ENCODE data around the gene EPHB2. TPM values are rescaled to one million over a fixed set of nuclear protein-coding genes. Genes with fewer than 3 reads are reported as not detected.

Gene EPHB2
- total and polyA plus RNA-seq, 9 donors, result 10.7 to 31.7 (median 20.4) TPM

- Histone ChIP-seq H3K9me3 (replicated peaks; ENCODE audit: control insufficient read depth, low read depth, low read length) (no peaks in the 10 kb centered on the region), H3K4me1 (ENCODE audit: control insufficient read depth, insufficient read depth, low read length) (no peaks in the 10 kb centered on the region), H3K4me3 (ENCODE audit: low read length) (no peak overlapping the region), H3K27me3 (ENCODE audit: control insufficient read depth, insufficient read depth, low read length) (peaks cover 37% of the 10 kb centered on the region), H3K36me3 (ENCODE audit: control insufficient read depth, insufficient read depth, low read length) (no peaks in the 10 kb centered on the region), H3K27ac (ENCODE audit: low read length) (no peak overlapping the region)
- peak; percentile 53 for DNase-seq
- WGBS (ENCODE audit: insufficient coverage), result no CpG with 5 or more reads among the region's 5 CpGs
Measured at GRCh38 chr1:22949822-22950331, 239.2 kb downstream of the EPHB2 start.

GRCh38 chr1:22951796-22952195, 241.2 kb downstream of the EPHB2 start:
- Histone ChIP-seq H3K4me3 (ENCODE audit: low read length) (no peak overlapping the region), H3K4me1 (ENCODE audit: control insufficient read depth, insufficient read depth, low read length) (no peaks in the 10 kb centered on the region), H3K27me3 (ENCODE audit: control insufficient read depth, insufficient read depth, low read length) (peaks cover 47% of the 10 kb centered on the region), H3K36me3 (ENCODE audit: control insufficient read depth, insufficient read depth, low read length) (no peaks in the 10 kb centered on the region), H3K9me3 (replicated peaks; ENCODE audit: control insufficient read depth, low read depth, low read length) (no peaks in the 10 kb centered on the region), H3K27ac (ENCODE audit: low read length) (no peak overlapping the region)
- WGBS (ENCODE audit: insufficient coverage), result no CpG with 5 or more reads among the region's 3 CpGs
- no peak for DNase-seq

GRCh38 chr1:22952694-22953056, 242.0 kb downstream of the EPHB2 start:
- no peak for DNase-seq
- Histone ChIP-seq H3K27me3 (ENCODE audit: control insufficient read depth, insufficient read depth, low read length) (peaks cover 47% of the 10 kb centered on the region), H3K9me3 (replicated peaks; ENCODE audit: control insufficient read depth, low read depth, low read length) (no peaks in the 10 kb centered on the region), H3K27ac (ENCODE audit: low read length) (no peak overlapping the region), H3K36me3 (ENCODE audit: control insufficient read depth, insufficient read depth, low read length) (no peaks in the 10 kb centered on the region), H3K4me1 (ENCODE audit: control insufficient read depth, insufficient read depth, low read length) (no peaks in the 10 kb centered on the region), H3K4me3 (ENCODE audit: low read length) (no peak overlapping the region)
- WGBS (ENCODE audit: insufficient coverage), result 40% methylated on average over 1 of the region's 5 CpGs

GRCh38 chr1:22953057-22953739, 242.6 kb downstream of the EPHB2 start:
- Histone ChIP-seq H3K4me1 (ENCODE audit: control insufficient read depth, insufficient read depth, low read length) (no peaks in the 10 kb centered on the region), H3K27me3 (ENCODE audit: control insufficient read depth, insufficient read depth, low read length) (peaks cover 50% of the 10 kb centered on the region), H3K9me3 (replicated peaks; ENCODE audit: control insufficient read depth, low read depth, low read length) (no peaks in the 10 kb centered on the region), H3K36me3 (ENCODE audit: control insufficient read depth, insufficient read depth, low read length) (no peaks in the 10 kb centered on the region), H3K4me3 (ENCODE audit: low read length) (no peak overlapping the region), H3K27ac (ENCODE audit: low read length) (no peak overlapping the region)
- WGBS (ENCODE audit: insufficient coverage), result 6% methylated on average over 92 of the region's 92 CpGs
- no peak for DNase-seq

DNA sequence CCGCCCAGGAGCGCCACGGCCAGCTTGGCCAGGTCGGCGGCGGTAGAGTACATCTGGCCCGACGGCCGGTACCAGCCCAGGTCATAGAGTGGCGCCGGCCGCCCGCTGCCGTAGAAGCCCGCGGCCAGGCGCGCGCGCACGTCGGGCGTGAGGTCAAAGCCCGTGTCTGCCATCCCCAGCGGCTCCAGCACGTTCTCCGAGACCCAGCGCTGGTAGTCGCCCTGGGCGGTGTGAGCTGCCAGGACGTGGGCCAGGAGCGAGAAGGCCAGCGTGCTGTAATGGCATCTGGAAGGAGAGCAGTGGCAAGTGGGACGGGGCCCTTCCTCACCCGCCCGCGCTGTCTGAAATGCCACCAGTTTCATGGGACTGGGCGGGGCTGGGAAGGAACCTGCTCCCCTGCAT, 243.1 kb downstream of the EPHB2 start:
- no peak overlapping the region for H3K4me3 ChIP-seq (ENCODE audit: low read length)
- WGBS (ENCODE audit: insufficient coverage), result 12% methylated on average over 38 of the region's 38 CpGs
- no peak overlapping the region for H3K27ac ChIP-seq (ENCODE audit: low read length)
- DNase-seq, result no peak
- no peaks in the 10 kb centered on the region for H3K9me3 ChIP-seq (replicated peaks; ENCODE audit: control insufficient read depth, low read depth, low read length)
- no peaks in the 10 kb centered on the region for H3K4me1 ChIP-seq (ENCODE audit: control insufficient read depth, insufficient read depth, low read length)
- no peaks in the 10 kb centered on the region for H3K36me3 ChIP-seq (ENCODE audit: control insufficient read depth, insufficient read depth, low read length)
- H3K27me3 ChIP-seq (ENCODE audit: control insufficient read depth, insufficient read depth, low read length), result peaks cover 53% of the 10 kb centered on the region

DNA sequence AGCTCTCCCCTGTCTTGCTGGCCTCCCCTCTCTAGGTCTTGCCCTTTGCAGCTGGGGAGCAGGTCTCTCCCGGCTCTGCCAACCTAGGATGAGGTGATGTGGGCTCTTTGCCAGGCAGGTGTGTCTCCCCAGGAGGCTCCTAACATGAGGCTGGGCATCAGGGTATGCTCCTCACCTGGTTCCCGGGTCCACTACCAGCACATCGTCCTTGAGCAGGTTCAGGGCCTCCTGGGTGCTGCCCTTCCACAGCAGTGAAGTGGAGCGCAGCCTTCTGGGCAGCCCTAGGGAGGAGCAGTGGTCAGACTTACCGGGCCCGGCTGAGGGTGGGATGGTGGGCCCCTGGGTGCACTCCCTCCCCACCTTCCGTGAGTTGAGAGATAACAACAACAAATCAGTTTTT, 244.5 kb downstream of the EPHB2 start:
- Histone ChIP-seq H3K27me3 (ENCODE audit: control insufficient read depth, insufficient read depth, low read length) (peaks cover 55% of the 10 kb centered on the region), H3K4me1 (ENCODE audit: control insufficient read depth, insufficient read depth, low read length) (no peaks in the 10 kb centered on the region), H3K4me3 (ENCODE audit: low read length) (no peak overlapping the region), H3K9me3 (replicated peaks; ENCODE audit: control insufficient read depth, low read depth, low read length) (no peaks in the 10 kb centered on the region), H3K27ac (ENCODE audit: low read length) (no peak overlapping the region), H3K36me3 (ENCODE audit: control insufficient read depth, insufficient read depth, low read length) (no peaks in the 10 kb centered on the region)
- DNase-seq, result no peak
- 82% methylated on average over 3 of the region's 7 CpGs for WGBS (ENCODE audit: insufficient coverage)

- Histone ChIP-seq H3K4me1 (ENCODE audit: control insufficient read depth, insufficient read depth, low read length) (no peaks in the 10 kb centered on the region), H3K27me3 (ENCODE audit: control insufficient read depth, insufficient read depth, low read length) (peaks cover 42% of the 10 kb centered on the region), H3K9me3 (replicated peaks; ENCODE audit: control insufficient read depth, low read depth, low read length) (no peaks in the 10 kb centered on the region), H3K4me3 (ENCODE audit: low read length) (no peak overlapping the region), H3K27ac (ENCODE audit: low read length) (no peak overlapping the region), H3K36me3 (ENCODE audit: control insufficient read depth, insufficient read depth, low read length) (no peaks in the 10 kb centered on the region)
- DNase-seq, result no peak
- no CpG with 5 or more reads among the region's 3 CpGs for WGBS (ENCODE audit: insufficient coverage)
Measured at GRCh38 chr1:22957066-22957465, 246.4 kb downstream of the EPHB2 start.

DNA sequence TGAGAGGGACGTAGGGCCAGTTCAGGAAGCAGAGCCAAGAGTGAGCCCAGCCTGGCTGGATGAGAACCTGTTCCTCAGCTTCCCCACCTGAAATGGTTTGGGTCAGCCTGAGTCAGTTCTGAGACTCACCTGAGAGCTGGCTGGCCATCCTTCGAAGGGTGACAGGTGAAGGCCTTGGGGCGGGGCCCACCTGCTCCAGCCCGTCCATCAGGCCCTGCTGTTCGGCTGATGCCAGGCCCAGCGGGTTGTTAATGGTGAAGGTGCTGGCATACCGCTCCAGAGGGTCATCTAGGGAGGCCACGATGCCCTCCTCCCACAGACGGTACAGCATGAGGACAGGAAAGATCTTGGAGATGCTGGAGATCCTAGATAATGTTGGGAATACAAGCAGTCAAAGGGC, 247.9 kb downstream of the EPHB2 start:
- 86% methylated on average over 5 of the region's 9 CpGs for WGBS (ENCODE audit: insufficient coverage)
- no peaks in the 10 kb centered on the region for H3K36me3 ChIP-seq (ENCODE audit: control insufficient read depth, insufficient read depth, low read length)
- peaks cover 31% of the 10 kb centered on the region for H3K27me3 ChIP-seq (ENCODE audit: control insufficient read depth, insufficient read depth, low read length)
- DNase-seq, result no peak
- H3K4me1 ChIP-seq (ENCODE audit: control insufficient read depth, insufficient read depth, low read length), result no peaks in the 10 kb centered on the region
- no peak overlapping the region for H3K27ac ChIP-seq (ENCODE audit: low read length)
- no peaks in the 10 kb centered on the region for H3K9me3 ChIP-seq (replicated peaks; ENCODE audit: control insufficient read depth, low read depth, low read length)
- H3K4me3 ChIP-seq (ENCODE audit: low read length), result no peak overlapping the region

GRCh38 chr1:22959545-22960360, 249.1 kb downstream of the EPHB2 start:
- Histone ChIP-seq H3K9me3 (replicated peaks; ENCODE audit: control insufficient read depth, low read depth, low read length) (no peaks in the 10 kb centered on the region), H3K36me3 (ENCODE audit: control insufficient read depth, insufficient read depth, low read length) (no peaks in the 10 kb centered on the region), H3K4me1 (ENCODE audit: control insufficient read depth, insufficient read depth, low read length) (no peaks in the 10 kb centered on the region), H3K4me3 (ENCODE audit: low read length) (no peak overlapping the region), H3K27me3 (ENCODE audit: control insufficient read depth, insufficient read depth, low read length) (peaks cover 22% of the 10 kb centered on the region), H3K27ac (ENCODE audit: low read length) (no peak overlapping the region)
- WGBS (ENCODE audit: insufficient coverage), result 80% methylated on average over 5 of the region's 7 CpGs
- DNase-seq, result no peak

- Histone ChIP-seq H3K27me3 (ENCODE audit: control insufficient read depth, insufficient read depth, low read length) (peaks cover 10% of the 10 kb centered on the region), H3K9me3 (replicated peaks; ENCODE audit: control insufficient read depth, low read depth, low read length) (peaks cover 9% of the 10 kb centered on the region), H3K36me3 (ENCODE audit: control insufficient read depth, insufficient read depth, low read length) (no peaks in the 10 kb centered on the region), H3K4me3 (ENCODE audit: low read length) (no peak overlapping the region), H3K27ac (ENCODE audit: low read length) (no peak overlapping the region), H3K4me1 (ENCODE audit: control insufficient read depth, insufficient read depth, low read length) (no peaks in the 10 kb centered on the region)
- no peak for DNase-seq
- 69% methylated on average over 1 of the region's 3 CpGs for WGBS (ENCODE audit: insufficient coverage)
Measured at GRCh38 chr1:22962558-22962957, 251.9 kb downstream of the EPHB2 start.
